ENCODE measurements around the gene DAB2IP.

DNA sequence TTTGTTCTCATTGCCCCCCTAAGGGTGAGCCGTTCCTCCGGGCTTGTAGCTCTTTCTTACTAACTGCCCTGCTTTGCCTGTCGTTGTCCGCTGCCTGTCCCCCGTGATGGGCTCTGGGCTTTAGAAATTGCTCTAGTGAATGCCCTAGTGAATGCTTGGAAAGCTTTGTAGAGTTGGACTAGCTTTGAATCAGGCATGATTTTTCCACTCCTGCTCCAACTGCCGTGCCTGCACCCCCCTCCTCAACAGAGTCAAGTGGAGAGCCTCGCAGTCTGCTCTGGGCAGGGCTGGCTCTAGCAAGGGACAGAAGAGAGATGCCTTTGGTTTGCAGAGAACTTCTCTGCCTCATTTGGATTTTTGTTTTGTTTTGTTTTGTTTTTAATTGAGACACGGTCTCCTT lies 46.8 kb upstream of the DAB2IP start:
- TF ChIP-seq, protein P1, sequence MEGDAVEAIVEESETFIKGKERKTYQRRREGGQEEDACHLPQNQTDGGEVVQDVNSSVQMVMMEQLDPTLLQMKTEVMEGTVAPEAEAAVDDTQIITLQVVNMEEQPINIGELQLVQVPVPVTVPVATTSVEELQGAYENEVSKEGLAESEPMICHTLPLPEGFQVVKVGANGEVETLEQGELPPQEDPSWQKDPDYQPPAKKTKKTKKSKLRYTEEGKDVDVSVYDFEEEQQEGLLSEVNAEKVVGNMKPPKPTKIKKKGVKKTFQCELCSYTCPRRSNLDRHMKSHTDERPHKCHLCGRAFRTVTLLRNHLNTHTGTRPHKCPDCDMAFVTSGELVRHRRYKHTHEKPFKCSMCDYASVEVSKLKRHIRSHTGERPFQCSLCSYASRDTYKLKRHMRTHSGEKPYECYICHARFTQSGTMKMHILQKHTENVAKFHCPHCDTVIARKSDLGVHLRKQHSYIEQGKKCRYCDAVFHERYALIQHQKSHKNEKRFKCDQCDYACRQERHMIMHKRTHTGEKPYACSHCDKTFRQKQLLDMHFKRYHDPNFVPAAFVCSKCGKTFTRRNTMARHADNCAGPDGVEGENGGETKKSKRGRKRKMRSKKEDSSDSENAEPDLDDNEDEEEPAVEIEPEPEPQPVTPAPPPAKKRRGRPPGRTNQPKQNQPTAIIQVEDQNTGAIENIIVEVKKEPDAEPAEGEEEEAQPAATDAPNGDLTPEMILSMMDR (conservative IDR thresholded peaks at IDR 0.05; ENCODE audit: low read depth, low read length): no peak
- TF ChIP-seq, protein P2, sequence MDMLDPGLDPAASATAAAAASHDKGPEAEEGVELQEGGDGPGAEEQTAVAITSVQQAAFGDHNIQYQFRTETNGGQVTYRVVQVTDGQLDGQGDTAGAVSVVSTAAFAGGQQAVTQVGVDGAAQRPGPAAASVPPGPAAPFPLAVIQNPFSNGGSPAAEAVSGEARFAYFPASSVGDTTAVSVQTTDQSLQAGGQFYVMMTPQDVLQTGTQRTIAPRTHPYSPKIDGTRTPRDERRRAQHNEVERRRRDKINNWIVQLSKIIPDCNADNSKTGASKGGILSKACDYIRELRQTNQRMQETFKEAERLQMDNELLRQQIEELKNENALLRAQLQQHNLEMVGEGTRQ (IDR thresholded peaks at IDR 0.05; ENCODE audit: low read depth, low read length): no peak
- no peak for TF ChIP-seq NFE2L2 (IDR thresholded peaks at IDR 0.05; ENCODE audit: low read depth, low read length)
- TF ChIP-seq, protein P3, sequence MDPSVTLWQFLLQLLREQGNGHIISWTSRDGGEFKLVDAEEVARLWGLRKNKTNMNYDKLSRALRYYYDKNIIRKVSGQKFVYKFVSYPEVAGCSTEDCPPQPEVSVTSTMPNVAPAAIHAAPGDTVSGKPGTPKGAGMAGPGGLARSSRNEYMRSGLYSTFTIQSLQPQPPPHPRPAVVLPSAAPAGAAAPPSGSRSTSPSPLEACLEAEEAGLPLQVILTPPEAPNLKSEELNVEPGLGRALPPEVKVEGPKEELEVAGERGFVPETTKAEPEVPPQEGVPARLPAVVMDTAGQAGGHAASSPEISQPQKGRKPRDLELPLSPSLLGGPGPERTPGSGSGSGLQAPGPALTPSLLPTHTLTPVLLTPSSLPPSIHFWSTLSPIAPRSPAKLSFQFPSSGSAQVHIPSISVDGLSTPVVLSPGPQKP (IDR thresholded peaks at IDR 0.05; ENCODE audit: borderline replicate concordance, low read depth, low read length): no peak
- no peak for TF ChIP-seq RCOR1 (IDR thresholded peaks at IDR 0.05; ENCODE audit: insufficient replicate concordance, low read length)
- no peak for TF ChIP-seq RAD21 (IDR thresholded peaks at IDR 0.05; ENCODE audit: low read length)
- TF ChIP-seq BHLHE40 (IDR thresholded peaks at IDR 0.05; ENCODE audit: low read depth, low read length): no peak
- TF ChIP-seq SMC3 (IDR thresholded peaks at IDR 0.05; ENCODE audit: low read depth, low read length): no peak
